Upper lobe of left lung (tissue), 6 donors: Measurements from ENCODE around the gene DERL3. TPM values are rescaled to one million over a fixed set of nuclear protein-coding genes. Genes with fewer than 3 reads are reported as not detected.

Source experiments
- ATAC-seq, 2 donors: fragments of 200-7000 bp; cut with Tn5 transposase; one replicate each; pipeline ENCODE4 v1.9.1; 2022; ENCODE audit warnings: mild to moderate bottlenecking in 2 of 2, moderate library complexity in 2 of 2; ENCODE audit not compliant: low FRiP score in 2 of 2
- DNase-seq, 2 donors: peaks; one replicate each; pipeline ENCODE4 v3.0.0-alpha.2; 2019 to 2020
- H3K27ac ChIP-seq, 4 donors: fragments of 200-600 bp; sonication (generic); one replicate each; pipeline ENCODE4 v1.5.1; 2016 to 2019
- H3K27me3 ChIP-seq, 4 donors: fragments of 200-600 bp; sonication (generic); one replicate each; pipeline ENCODE4 v1.5.1; 2017 to 2019
- H3K36me3 ChIP-seq, 4 donors: fragments of 200-600 bp; sonication (generic); one replicate each; pipeline ENCODE4 v1.5.1; 2016 to 2019
- H3K4me1 ChIP-seq, 4 donors: fragments of 200-600 bp; sonication (generic); one replicate each; pipeline ENCODE4 v1.5.1; 2018 to 2019
- H3K4me3 ChIP-seq, 4 donors: fragments of 200-600 bp; sonication (generic); one replicate each; pipeline ENCODE4 v1.5.1; 2017 to 2019; ENCODE audit warnings: mild to moderate bottlenecking in 2 of 4, moderate library complexity in 1 of 4
- H3K9me3 ChIP-seq, 4 donors: fragments of 200-600 bp; sonication (generic); one replicate each; pipeline ENCODE4 v1.5.1; 2018 to 2019
- CTCF ChIP-seq, 6 experiments: fragments of 450-650 bp in 4 of 6; fragments of 200-600 bp in 2 of 6; sonication (generic) in 2 of 6; IDR thresholded peaks; one replicate each; pipeline ENCODE4 v1.5.1; 2016 to 2019; ENCODE audit warnings: antibody characterized with exemption in 6 of 6
- EP300 ChIP-seq, 4 donors: sonication (generic); formaldehyde crosslinking; IDR thresholded peaks; one replicate each; pipeline ENCODE4 v1.5.1; 2017; ENCODE audit warnings: antibody characterized with exemption in 4 of 4, control low read depth in 2 of 4
- POLR2A ChIP-seq, 4 donors: fragments of 450-650 bp; IDR thresholded peaks; one replicate each; pipeline ENCODE4 v1.5.1; 2016 to 2017; ENCODE audit warnings: antibody characterized with exemption in 4 of 4, mild to moderate bottlenecking in 2 of 4
- POLR2AphosphoS5 ChIP-seq, 2 donors: sonication (generic); formaldehyde crosslinking; IDR thresholded peaks; one replicate each; pipeline ENCODE4 v1.5.1; 2017; ENCODE audit warnings: antibody characterized with exemption in 2 of 2
- WGBS, 2 donors: methylation state at CpG; one replicate each; pipeline ENCODE4 v1.1.5; 2017 to 2018; 5-methylcytosine and 5-hydroxymethylcytosine counted together
- total RNA-seq, 6 donors: library from RNA; depleted of rRNA in 4 of 6; stranded (reverse); fragments of >200 nt in 4 of 6; gene quantifications; one replicate each; pipeline versions ENCODE4 v1.1.0 to v1.2.1, GENCODE V29; 2016 to 2021
- donor health status: DM: no; HTN: no; CAD: no; lungs with moderate emphysema.
- donor health status: DM: no; HTN: yes; CAD: no; lungs with severe emphysema.

DERL3 gene
- total RNA-seq, 6 donors from 2014 or later: 1.9 to 14.8 (median 5.5) TPM

GRCh38 chr22:23801238-23801821, 37.5 kb downstream of the DERL3 start:
- 92% methylated on average over 10 to 11 of the region's 11 CpGs for WGBS, 2 donors
- ATAC-seq: no peak
- DNase-seq: no peak
- peaks cover 31 to 92% (median 77%) of the 10 kb centered on the region in 4 donors for H3K36me3 ChIP-seq
- TF ChIP-seq POLR2A (IDR thresholded peaks at IDR 0.05) (no peak), EP300 (IDR thresholded peaks at IDR 0.05) (no peak), CTCF (IDR thresholded peaks at IDR 0.05) (no peak), POLR2AphosphoS5 (IDR thresholded peaks at IDR 0.05) (no peak)
- no peaks in the 10 kb centered on the region for H3K9me3 ChIP-seq
- no peak overlapping the region for H3K27ac ChIP-seq
- H3K4me3 ChIP-seq: no peak overlapping the region
- no peaks in the 10 kb centered on the region for H3K4me1 ChIP-seq
- no peaks in the 10 kb centered on the region for H3K27me3 ChIP-seq

GRCh38 chr22:23800297-23801237, 38.2 kb downstream of the DERL3 start:
- Histone ChIP-seq H3K4me1 (no peaks in the 10 kb centered on the region), H3K36me3 (peaks cover 31 to 92% (median 77%) of the 10 kb centered on the region in 4 donors), H3K9me3 (no peaks in the 10 kb centered on the region), H3K27ac (no peak overlapping the region), H3K4me3 (no peak overlapping the region), H3K27me3 (no peaks in the 10 kb centered on the region)
- DNase-seq: no peak
- WGBS, 2 donors: 91 to 98% methylated on average over 17 of the region's 18 CpGs
- TF ChIP-seq CTCF (IDR thresholded peaks at IDR 0.05) (no peak), EP300 (IDR thresholded peaks at IDR 0.05) (no peak), POLR2A (IDR thresholded peaks at IDR 0.05) (no peak), POLR2AphosphoS5 (IDR thresholded peaks at IDR 0.05) (no peak)
- ATAC-seq: no peak

- 78 to 87% methylated on average over 5 of the region's 5 CpGs for WGBS, 2 donors
- no peak for TF ChIP-seq POLR2A (IDR thresholded peaks at IDR 0.05)
- ATAC-seq (no peak), DNase-seq (no peak)
- Histone ChIP-seq H3K9me3 (no peaks in the 10 kb centered on the region), H3K4me1 (no peaks in the 10 kb centered on the region), H3K27me3 (no peaks in the 10 kb centered on the region), H3K4me3 (no peak overlapping the region), H3K36me3 (peaks cover 13 to 91% (median 66%) of the 10 kb centered on the region in 4 donors), H3K27ac (no peak overlapping the region)
Measured at GRCh38 chr22:23796461-23796860, 42.3 kb downstream of the DERL3 start.

- Histone ChIP-seq H3K36me3 (peaks cover 0 to 60% (median 44%) of the 10 kb centered on the region in 4 donors), H3K4me3 (no peak overlapping the region), H3K27ac (no peak overlapping the region), H3K4me1 (peaks cover 5 to 17% (median 8%) of the 10 kb centered on the region in 4 donors), H3K27me3 (no peaks in the 10 kb centered on the region), H3K9me3 (no peaks in the 10 kb centered on the region)
- DNase-seq (no peak), ATAC-seq (no peak)
- TF ChIP-seq POLR2AphosphoS5 (IDR thresholded peaks at IDR 0.05): no peak
- 92 to 95% methylated on average over 7 to 8 of the region's 8 CpGs for WGBS, 2 donors
Measured at GRCh38 chr22:23793326-23793725, 45.5 kb downstream of the DERL3 start.

DNA sequence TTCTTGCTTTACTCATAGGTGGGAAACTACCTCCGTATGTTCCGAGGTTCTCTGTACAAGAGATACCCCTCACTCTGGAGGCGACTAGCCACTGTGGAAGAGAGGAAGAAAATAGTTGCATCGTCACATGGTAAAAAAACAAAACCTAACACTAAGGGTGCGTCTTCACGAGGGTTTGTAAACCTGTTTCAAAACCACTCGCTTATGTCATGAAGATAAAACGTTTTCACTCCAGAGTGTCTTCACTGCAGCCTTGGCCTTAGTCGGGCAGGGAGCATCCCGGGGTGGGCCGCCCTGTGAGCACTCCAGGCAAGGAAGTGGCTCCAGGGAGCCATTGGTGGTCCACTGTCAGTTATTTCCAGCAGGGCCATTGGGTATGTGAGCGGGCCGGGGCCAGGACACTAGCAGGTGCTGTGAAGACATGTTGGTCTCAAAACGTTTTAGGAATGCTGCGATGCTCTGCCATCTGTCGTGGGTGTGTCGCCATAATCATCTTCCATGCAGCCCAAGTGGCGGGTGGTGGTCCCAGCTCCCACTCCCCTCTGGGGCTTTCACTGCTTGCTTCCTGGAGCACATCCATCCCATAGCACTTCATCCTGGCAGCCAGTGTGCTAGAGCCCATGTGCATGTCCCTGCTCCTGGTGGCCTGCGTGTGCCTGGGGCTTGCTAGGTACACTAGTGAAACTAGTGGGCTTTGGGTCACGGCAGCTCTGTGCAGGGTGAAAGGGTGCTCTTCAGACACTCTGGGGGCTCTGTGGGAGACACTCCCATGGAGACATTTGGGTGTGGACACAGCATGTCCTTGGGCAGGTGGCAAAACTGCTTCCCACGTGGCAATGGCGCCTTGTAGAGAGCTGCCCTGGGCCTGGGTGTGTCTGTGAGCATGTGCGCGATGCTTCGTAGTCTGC, 46.8 kb downstream of the DERL3 start:
- H3K27me3 ChIP-seq: no peaks in the 10 kb centered on the region
- peaks cover 15 to 27% (median 17%) of the 10 kb centered on the region in 4 donors for H3K4me1 ChIP-seq
- ATAC-seq (no peak), DNase-seq (no peak)
- no peak overlapping the region for H3K4me3 ChIP-seq
- TF ChIP-seq POLR2A (IDR thresholded peaks at IDR 0.05) (no peak), EP300 (IDR thresholded peaks at IDR 0.05) (no peak), POLR2AphosphoS5 (IDR thresholded peaks at IDR 0.05) (no peak), CTCF (IDR thresholded peaks at IDR 0.05) (no peak)
- peaks cover 0 to 52% (median 38%) of the 10 kb centered on the region in 4 donors for H3K36me3 ChIP-seq
- H3K27ac ChIP-seq: no peak overlapping the region
- 91% methylated on average over 14 to 25 of the region's 25 CpGs for WGBS, 2 donors
- no peaks in the 10 kb centered on the region for H3K9me3 ChIP-seq
